ENCODE measurements around the gene SEC14L1.

DNA sequence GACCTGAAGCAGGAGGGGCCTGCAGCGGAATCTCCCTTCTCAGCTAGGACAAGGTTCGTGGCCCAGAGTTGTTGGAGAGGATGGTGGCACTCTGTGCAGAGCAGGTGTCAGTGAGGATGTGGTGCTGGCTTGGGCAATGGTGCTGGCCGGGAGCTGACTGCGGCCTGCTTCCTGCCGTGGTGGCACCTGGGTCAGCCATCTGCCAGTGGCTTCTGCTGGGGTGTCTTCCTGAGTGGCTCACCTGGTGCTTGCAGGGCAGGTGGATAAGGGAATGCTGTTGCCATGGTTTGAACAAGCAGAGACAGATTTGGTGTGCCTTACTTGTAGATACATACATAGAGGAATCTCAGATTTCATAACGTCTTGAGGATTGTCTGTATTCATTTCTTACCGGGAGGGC, 69.6 kb downstream of the SEC14L1 start:
- no peak for TF ChIP-seq POLR2AphosphoS5 (IDR thresholded peaks at IDR 0.05; ENCODE audit: insufficient read depth in 1 of 2, low read depth in 1 of 2)
- TF ChIP-seq, protein P1, sequence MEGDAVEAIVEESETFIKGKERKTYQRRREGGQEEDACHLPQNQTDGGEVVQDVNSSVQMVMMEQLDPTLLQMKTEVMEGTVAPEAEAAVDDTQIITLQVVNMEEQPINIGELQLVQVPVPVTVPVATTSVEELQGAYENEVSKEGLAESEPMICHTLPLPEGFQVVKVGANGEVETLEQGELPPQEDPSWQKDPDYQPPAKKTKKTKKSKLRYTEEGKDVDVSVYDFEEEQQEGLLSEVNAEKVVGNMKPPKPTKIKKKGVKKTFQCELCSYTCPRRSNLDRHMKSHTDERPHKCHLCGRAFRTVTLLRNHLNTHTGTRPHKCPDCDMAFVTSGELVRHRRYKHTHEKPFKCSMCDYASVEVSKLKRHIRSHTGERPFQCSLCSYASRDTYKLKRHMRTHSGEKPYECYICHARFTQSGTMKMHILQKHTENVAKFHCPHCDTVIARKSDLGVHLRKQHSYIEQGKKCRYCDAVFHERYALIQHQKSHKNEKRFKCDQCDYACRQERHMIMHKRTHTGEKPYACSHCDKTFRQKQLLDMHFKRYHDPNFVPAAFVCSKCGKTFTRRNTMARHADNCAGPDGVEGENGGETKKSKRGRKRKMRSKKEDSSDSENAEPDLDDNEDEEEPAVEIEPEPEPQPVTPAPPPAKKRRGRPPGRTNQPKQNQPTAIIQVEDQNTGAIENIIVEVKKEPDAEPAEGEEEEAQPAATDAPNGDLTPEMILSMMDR (IDR thresholded peaks at IDR 0.05): no peak
- TF ChIP-seq POLR2A (IDR thresholded peaks at IDR 0.05): no peak
